Thymus (tissue), 11 donors: ENCODE data around the gene AGPAT4. TPM values are rescaled to one million over a fixed set of nuclear protein-coding genes. Genes with fewer than 3 reads are reported as not detected.
"Not testable (repeated sequence)": the region's sequence is repeated elsewhere in the genome, so short reads cannot be mapped to it uniquely, and the experiment has no call there.

ENCODE experiments used
- DNase-seq, 9 donors: peaks; one replicate each; pipeline ENCODE4 v3.0.0-alpha.2; 2013; ENCODE audit warnings: low spot score in 9 of 9, low read depth in 6 of 9, missing footprints in 1 of 9
- H3K27ac ChIP-seq, 2 donors: one replicate each; pipeline ENCODE4 v1.5.1; 2013; ENCODE audit warnings: control low read depth in 1 of 2, low read depth in 1 of 2, low read length in 1 of 2, mild to moderate bottlenecking in 1 of 2, moderate library complexity in 1 of 2
- H3K27me3 ChIP-seq, 2 donors: one replicate each; pipeline ENCODE4 v1.5.1; 2013; ENCODE audit warnings: low read length in 1 of 2; ENCODE audit not compliant: control insufficient read depth in 2 of 2, insufficient read depth in 1 of 2
- H3K36me3 ChIP-seq, 2 donors: one replicate each; pipeline ENCODE4 v1.5.1; 2013; ENCODE audit warnings: low read length in 1 of 2, mild to moderate bottlenecking in 1 of 2, moderate library complexity in 1 of 2; ENCODE audit not compliant: control insufficient read depth in 2 of 2, insufficient read depth in 2 of 2
- H3K4me1 ChIP-seq, 2 donors: one replicate each; pipeline ENCODE4 v1.5.1; 2013; ENCODE audit warnings: low read length in 2 of 2; ENCODE audit not compliant: control insufficient read depth in 2 of 2, insufficient read depth in 2 of 2
- H3K4me3 ChIP-seq, 2 donors: one replicate each; pipeline ENCODE4 v1.5.1; 2013; ENCODE audit warnings: low read length in 2 of 2, control low read depth in 1 of 2, mild to moderate bottlenecking in 1 of 2
- H3K9me3 ChIP-seq, 2 donors: one replicate each; pipeline ENCODE4 v1.5.1; 2013; ENCODE audit warnings: low read length in 1 of 2, mild to moderate bottlenecking in 1 of 2; ENCODE audit not compliant: control insufficient read depth in 2 of 2, insufficient read depth in 1 of 2
- WGBS: extraction: QIAGEN DNeasy Blood & Tissue Kit; methylation state at CpG from one replicate; pipeline ENCODE4 v1.1.7; 2013; 5-methylcytosine and 5-hydroxymethylcytosine counted together
- polyA plus RNA-seq: library from polyadenylated mRNA; stranded (reverse); fragments of 200-250 nt; gene quantifications from one replicate; pipeline ENCODE4 v1.2.3, GENCODE V29; 2013
- total RNA-seq: library from RNA; stranded (reverse); fragments of 120-200 nt; gene quantifications from one replicate; pipeline ENCODE4 v1.2.4, GENCODE V29; 2013
- donor health status: healthy.

The AGPAT4 gene
- total and polyA plus RNA-seq, 2 donors, result 2.7 to 2.9 TPM

DNA sequence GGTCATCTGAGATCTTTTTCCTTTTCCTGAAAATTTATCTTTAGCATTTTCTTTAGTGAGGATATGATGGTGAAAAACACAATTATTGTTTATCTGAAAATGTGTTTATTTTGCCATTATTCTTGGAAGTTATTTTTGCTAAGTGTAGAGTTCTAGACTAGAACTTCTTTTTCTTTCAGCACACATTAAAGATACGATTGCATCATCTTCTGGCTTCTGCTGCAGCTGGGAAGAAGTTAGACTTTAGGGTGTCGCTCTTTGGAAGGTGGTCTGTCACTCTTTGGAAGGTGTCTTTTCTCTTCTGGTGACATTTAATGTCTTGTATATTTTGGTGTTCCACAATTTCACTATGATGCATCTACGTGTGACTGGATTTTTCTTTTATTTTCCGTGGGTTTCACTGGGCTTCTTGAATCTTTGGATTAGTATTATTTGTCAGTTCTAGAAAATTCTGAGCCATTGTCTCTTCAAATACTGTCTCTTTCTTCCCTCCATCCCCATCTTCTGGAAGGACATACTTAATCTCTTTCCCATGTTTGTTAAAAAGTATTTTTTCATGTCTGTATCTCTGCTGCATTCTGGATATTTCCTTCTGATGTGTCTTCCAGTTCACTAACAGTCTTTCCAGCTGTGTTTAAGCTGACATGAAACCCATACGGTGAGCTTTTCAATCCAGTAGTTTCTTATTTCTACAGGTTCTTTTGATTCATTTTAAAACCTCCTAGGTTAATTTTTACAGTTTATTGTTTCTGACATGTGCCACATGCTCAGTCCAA is 81.0 kb downstream of the AGPAT4 start:
- no peaks in the 10 kb centered on the region for H3K9me3 ChIP-seq
- no peak overlapping the region for H3K27ac ChIP-seq
- H3K36me3 ChIP-seq, result no peaks in the 10 kb centered on the region
- H3K4me1 ChIP-seq, result no peaks in the 10 kb centered on the region
- H3K4me3 ChIP-seq, result no peak overlapping the region
- WGBS, result 95% methylated on average over 5 of the region's 5 CpGs
- no peaks in the 10 kb centered on the region for H3K27me3 ChIP-seq
- DNase-seq, result no peak

DNA sequence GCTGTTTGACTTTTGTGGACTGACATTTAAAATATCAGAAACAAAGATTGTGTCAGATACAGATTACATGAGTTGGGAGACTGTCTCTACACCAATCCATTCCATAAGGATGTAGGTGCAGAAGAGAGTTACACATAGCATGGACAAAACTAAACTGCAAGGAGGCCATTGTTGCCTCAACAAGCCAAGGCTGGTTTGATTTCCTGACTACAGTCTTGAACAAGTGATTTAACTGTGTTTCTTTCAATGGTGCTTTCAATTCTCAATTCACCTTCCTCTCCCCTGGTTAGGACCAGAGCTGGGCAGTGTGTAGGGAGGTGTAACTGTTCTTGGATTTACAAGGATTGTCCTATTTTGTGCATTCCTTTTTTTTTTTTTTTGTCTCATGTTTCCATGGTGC is 82.2 kb downstream of the AGPAT4 start:
- no peaks in the 10 kb centered on the region for H3K27me3 ChIP-seq
- no peak for DNase-seq
- H3K9me3 ChIP-seq, result no peaks in the 10 kb centered on the region
- H3K4me1 ChIP-seq, result no peaks in the 10 kb centered on the region
- no peaks in the 10 kb centered on the region for H3K36me3 ChIP-seq
- H3K27ac ChIP-seq, result no peak overlapping the region
- H3K4me3 ChIP-seq, result no peak overlapping the region

DNA sequence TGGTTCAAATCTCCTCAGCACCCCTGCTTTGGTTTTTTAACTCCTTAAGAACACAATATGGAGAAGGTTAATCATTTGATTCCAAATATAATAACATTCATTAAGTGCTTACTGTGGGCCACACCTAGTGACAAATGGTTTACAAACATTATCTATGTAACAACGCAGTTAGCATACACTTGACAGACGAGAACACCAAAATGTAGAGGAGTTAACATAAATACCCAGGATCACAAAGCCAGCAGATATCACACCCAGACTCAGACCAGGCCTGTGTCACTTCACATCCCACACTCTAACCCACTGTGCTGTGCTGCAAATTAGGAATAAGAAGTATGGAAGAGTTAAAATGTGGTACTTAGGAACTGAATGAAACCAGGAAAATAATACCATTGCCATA is 82.9 kb downstream of the AGPAT4 start:
- Histone ChIP-seq H3K4me3 (no peak overlapping the region), H3K4me1 (no peaks in the 10 kb centered on the region), H3K9me3 (no peaks in the 10 kb centered on the region), H3K27me3 (no peaks in the 10 kb centered on the region), H3K27ac (no peak overlapping the region), H3K36me3 (no peaks in the 10 kb centered on the region)
- WGBS, result 95% methylated on average over 2 of the region's 2 CpGs
- DNase-seq, result no peak

DNA sequence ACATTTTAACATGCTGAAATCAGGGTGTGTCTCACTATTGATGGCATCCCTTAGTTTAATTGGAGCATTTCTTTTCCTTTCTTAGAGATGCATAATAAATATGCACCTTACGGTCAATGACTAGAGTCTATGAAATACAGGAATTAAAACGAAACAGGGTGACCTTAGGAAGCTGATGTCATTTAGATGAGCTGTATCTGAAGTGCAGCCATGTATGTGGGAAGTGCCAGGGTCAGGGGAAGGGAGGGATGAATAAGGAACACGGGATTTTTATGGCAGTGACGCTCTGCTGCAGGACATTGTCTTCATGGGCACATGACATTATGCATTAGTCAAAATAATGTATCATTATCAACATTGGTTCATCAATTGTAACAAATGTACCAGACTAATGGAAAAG is 84.0 kb downstream of the AGPAT4 start:
- Histone ChIP-seq H3K36me3 (no peaks in the 10 kb centered on the region), H3K9me3 (no peaks in the 10 kb centered on the region), H3K4me3 (no peak overlapping the region), H3K27ac (no peak overlapping the region), H3K4me1 (no peaks in the 10 kb centered on the region), H3K27me3 (no peaks in the 10 kb centered on the region)
- WGBS, result 91% methylated on average over 4 of the region's 4 CpGs
- DNase-seq, result no peak

DNA sequence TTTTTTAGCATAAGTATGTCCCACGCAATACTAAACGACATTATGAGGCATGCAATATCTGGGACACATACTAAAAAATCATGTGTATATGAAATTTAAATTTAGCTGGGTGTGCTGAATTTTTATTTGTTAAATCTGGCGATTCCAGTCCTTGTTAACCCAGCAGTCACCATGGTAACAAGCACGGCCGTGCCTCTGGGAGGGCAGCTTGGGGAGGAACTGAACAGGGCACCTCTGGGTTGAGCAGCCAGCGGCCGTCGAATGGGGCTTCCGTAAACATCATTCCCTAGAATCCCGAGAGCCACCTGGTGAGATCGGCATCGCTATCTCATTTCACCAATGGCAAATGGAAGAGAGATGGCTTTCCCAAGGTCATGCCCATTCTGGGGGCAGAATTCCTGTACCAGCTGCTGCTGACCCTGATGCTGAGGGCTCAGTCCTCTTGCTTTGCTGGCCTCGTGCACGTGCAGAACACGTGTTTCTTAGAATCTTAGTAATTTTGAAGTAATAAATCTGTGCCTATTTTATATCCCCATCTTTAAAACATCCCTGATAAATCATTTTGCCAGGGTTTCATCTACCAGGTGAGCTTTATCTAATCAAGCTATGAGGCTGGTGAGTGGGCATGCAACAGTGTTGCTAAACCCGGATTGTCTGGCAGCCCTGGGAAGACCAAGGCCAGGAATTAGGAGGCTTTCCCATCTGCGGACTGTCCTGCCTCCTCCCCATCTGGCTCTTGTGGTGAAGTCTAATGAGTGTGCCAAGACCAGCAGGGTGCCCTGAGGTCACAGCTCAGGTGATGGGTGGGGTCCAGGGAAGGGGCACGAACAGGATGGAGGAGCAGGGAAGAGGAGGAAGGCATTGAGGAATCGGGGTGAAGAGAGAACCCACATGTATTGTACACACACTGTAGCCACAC is 85.1 kb downstream of the AGPAT4 start:
- no peak overlapping the region for H3K27ac ChIP-seq
- no peaks in the 10 kb centered on the region for H3K9me3 ChIP-seq
- no peaks in the 10 kb centered on the region for H3K27me3 ChIP-seq
- no peak for DNase-seq
- 96% methylated on average over 19 of the region's 19 CpGs for WGBS
- H3K4me3 ChIP-seq, result no peak overlapping the region
- H3K4me1 ChIP-seq, result no peaks in the 10 kb centered on the region
- H3K36me3 ChIP-seq, result no peaks in the 10 kb centered on the region

DNA sequence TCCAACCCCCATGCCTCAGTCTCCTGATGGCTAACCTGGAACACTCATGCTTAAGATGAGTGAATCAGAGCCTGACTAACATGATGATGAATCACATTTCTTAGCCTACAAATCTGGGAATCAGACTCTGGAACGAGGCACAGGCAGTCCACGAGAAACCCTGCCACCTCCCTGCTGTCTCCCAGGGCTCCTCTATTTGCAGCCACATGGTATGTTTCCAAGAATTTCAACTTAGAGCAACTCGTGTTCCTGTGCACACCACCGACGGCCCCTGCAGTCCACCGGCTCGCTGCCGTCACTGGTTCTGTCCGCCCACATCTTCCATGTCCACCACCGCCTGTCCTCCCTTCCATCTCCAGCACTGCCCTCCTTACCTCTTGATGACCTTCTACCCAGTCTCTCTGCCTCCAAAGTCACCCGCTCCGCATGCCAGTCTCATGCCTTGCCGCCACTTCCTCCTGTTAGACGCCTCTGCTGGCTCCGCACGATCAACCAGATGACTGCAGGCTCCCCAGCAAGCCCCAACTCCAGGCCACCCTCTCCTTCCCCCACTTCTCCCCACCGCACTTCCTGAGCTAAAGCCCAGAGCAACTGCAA is 87.6 kb downstream of the AGPAT4 start:
- Histone ChIP-seq H3K27ac (no peak overlapping the region), H3K36me3 (no peaks in the 10 kb centered on the region), H3K9me3 (no peaks in the 10 kb centered on the region), H3K27me3 (no peaks in the 10 kb centered on the region), H3K4me3 (no peak overlapping the region), H3K4me1 (no peaks in the 10 kb centered on the region)
- DNase-seq, result no peak
- 68% methylated on average over 17 of the region's 17 CpGs for WGBS

- no peaks in the 10 kb centered on the region for H3K36me3 ChIP-seq
- no peaks in the 10 kb centered on the region for H3K27me3 ChIP-seq
- DNase-seq, result no peak
- H3K27ac ChIP-seq, result no peak overlapping the region
- no peaks in the 10 kb centered on the region for H3K4me1 ChIP-seq
- peaks cover 0 to 12% of the 10 kb centered on the region in 2 donors for H3K9me3 ChIP-seq
- no peak overlapping the region for H3K4me3 ChIP-seq
- WGBS, result 83% methylated on average over 8 of the region's 8 CpGs
Measured at GRCh38 chr6:161181121-161181520, 92.7 kb downstream of the AGPAT4 start.

DNA sequence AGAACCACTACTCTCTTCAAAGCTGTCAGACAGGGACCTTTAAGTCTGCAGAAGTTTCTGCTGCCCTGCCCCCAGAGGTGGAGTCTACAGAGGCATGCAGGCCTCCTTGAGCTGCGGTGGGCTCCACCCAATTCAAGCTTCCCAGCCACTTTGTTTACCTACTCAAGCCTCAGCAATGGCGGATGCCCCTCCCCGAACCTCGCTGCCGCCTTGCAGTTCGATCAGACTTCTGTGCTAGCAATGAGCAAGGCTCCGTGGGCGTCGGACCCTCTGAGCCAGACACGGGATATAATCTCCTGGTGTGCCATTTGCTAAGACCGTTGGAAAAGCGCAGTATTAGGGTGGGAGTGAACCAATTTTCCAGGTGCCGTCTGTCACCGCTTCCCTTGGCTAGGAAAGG is 95.7 kb downstream of the AGPAT4 start:
- 96% methylated on average over 14 of the region's 14 CpGs for WGBS
- H3K4me1 ChIP-seq, H3K36me3 ChIP-seq, H3K27me3 ChIP-seq, DNase-seq, H3K4me3 ChIP-seq, H3K27ac ChIP-seq: not testable (repeated sequence)
- peaks cover 0 to 12% of the 10 kb centered on the region in 2 donors for H3K9me3 ChIP-seq

DNA sequence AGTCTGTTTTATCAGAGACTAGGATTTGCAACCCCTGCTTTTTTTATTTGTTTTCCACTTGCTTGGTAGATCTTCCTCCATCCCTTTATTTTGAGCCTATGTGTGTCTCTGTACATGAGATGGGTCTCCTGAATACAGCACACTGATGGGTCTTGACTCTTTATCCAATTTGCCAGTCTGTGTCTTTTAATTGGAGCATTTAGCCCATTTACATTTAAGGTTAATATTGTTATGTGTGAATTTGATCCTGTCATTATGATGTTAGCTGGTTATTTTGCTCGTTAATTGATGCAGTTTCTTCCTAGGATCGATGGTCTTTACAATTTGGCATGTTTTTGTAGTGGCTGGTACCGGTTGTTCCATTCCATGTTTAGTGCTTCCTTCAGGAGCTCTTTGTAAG is 97.4 kb downstream of the AGPAT4 start:
- DNase-seq, H3K27ac ChIP-seq, H3K4me3 ChIP-seq, H3K4me1 ChIP-seq, H3K27me3 ChIP-seq, H3K36me3 ChIP-seq: not testable (repeated sequence)
- WGBS, result 97% methylated on average over 3 of the region's 3 CpGs
- peaks cover 0 to 12% of the 10 kb centered on the region in 2 donors for H3K9me3 ChIP-seq
